Spleen (tissue), 7 donors: ENCODE measurements around the gene BCKDK.

ENCODE experiments used
- POLR2A ChIP-seq, 3 donors: fragments of 450-650 bp; IDR thresholded peaks; one replicate each; pipeline ENCODE4 v1.5.1; 2017; ENCODE audit warnings: antibody characterized with exemption in 3 of 3, mild to moderate bottlenecking in 1 of 3
- POLR2AphosphoS5 ChIP-seq, 3 donors: sonication (generic); formaldehyde crosslinking; IDR thresholded peaks; one replicate each; pipeline ENCODE4 v1.5.1; 2017; ENCODE audit warnings: antibody characterized with exemption in 3 of 3
- TF ChIP-seq, protein P1 (sequence below), 11 experiments: fragments of 200-600 bp in 7 of 11; fragments of 450-650 bp in 4 of 11; sonication (generic) in 4 of 11; IDR thresholded peaks in 8 of 11; conservative IDR thresholded peaks in 3 of 11; 1 replicate in 7 of 11; 2 replicates in 4 of 11; pipeline versions ENCODE4 v1.4.0 to v1.8.0; 2016 to 2021; ENCODE audit warnings: antibody characterized with exemption in 11 of 11, inconsistent platforms in 4 of 11, mild to moderate bottlenecking in 1 of 11
- donor health status: DM: no; HTN: no; CAD: no; lungs with moderate emphysema.
- donor health status: DM: no; HTN: no; CAD: no.
- donor health status: DM: no; HTN: no; CAD: no.

DNA sequence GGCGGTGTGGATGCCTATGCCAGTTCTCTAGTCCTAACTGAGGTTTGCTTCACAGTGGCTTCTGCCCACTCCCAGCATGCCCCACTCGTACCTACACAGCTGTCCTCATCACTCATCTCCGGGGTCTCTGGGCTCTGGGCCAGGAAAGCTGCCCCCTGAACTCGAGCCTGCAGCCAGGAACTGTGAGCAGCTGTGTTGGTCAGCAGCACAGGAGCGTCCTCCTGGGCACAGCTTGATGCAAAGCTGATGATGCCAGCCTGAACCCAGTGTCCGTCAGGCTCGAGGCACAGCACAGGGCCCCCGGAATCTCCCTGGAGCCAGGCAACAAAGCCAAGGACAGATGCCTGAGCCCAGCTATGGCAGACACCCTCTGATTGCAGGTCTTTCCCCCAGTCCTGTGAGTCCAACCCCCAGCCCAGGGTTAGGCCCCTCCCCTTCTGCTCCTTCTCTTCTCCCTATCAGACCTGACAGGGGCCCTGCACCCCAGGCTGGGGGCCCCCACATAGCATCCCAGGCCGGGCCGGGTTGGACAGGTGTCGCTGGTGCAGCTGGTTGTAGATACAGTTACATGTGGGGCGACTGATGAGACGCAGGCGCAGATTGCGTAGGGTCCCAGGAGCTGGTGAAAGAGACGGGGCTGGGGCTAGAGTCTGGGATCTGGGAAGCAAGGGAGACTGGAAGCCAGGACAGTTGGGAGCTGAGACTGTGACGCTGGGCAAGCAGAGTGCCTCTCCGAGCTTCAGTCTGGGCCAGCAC lies 22.1 kb upstream of the BCKDK start:
- TF ChIP-seq, protein P1, sequence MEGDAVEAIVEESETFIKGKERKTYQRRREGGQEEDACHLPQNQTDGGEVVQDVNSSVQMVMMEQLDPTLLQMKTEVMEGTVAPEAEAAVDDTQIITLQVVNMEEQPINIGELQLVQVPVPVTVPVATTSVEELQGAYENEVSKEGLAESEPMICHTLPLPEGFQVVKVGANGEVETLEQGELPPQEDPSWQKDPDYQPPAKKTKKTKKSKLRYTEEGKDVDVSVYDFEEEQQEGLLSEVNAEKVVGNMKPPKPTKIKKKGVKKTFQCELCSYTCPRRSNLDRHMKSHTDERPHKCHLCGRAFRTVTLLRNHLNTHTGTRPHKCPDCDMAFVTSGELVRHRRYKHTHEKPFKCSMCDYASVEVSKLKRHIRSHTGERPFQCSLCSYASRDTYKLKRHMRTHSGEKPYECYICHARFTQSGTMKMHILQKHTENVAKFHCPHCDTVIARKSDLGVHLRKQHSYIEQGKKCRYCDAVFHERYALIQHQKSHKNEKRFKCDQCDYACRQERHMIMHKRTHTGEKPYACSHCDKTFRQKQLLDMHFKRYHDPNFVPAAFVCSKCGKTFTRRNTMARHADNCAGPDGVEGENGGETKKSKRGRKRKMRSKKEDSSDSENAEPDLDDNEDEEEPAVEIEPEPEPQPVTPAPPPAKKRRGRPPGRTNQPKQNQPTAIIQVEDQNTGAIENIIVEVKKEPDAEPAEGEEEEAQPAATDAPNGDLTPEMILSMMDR (IDR thresholded peaks at IDR 0.05 in 8 of 11, conservative IDR thresholded peaks at IDR 0.05 in 3 of 11) = no peak
- TF ChIP-seq POLR2A (IDR thresholded peaks at IDR 0.05) = no peak
- peak in 1 of 3 donors; percentile 41 for TF ChIP-seq POLR2AphosphoS5 (IDR thresholded peaks at IDR 0.05)
